Pancreas (tissue), 10 donors: ENCODE measurements around the gene CCDC158. TPM values are rescaled to one million over a fixed set of nuclear protein-coding genes. Genes with fewer than 3 reads are reported as not detected.

Source experiments
- ATAC-seq, 4 donors: fragments of 200-7000 bp; cut with Tn5 transposase; one replicate each; pipeline versions ENCODE4 v1.8.0 to v1.9.1; 2020; ENCODE audit warnings: mild to moderate bottlenecking in 4 of 4, moderate library complexity in 4 of 4
- DNase-seq, 6 donors: peaks; one replicate each; pipeline ENCODE4 v3.0.0-alpha.2; 2020
- FAIRE-seq: peaks from 2 replicates; lab custom pipeline; 2012; peaks lifted over from hg19 to GRCh38; lab: Jason Lieb, UNC
- H3K27ac ChIP-seq, 4 donors: fragments of 200-600 bp; sonication (generic); 1 replicate in 3 of 4; 2 replicates in 1 of 4; pipeline versions ENCODE4 v1.5.0 to v1.8.0; 2020
- H3K27me3 ChIP-seq, 4 donors: fragments of 200-600 bp; one replicate each; pipeline ENCODE4 v1.8.0; 2021
- H3K36me3 ChIP-seq, 3 donors: fragments of 200-600 bp; sonication (generic) in 1 of 3; one replicate each; pipeline versions ENCODE4 v1.5.0 to v1.8.0; 2020 to 2021
- H3K4me1 ChIP-seq, 3 donors: fragments of 200-600 bp; one replicate each; pipeline ENCODE4 v1.8.0; 2021
- H3K4me3 ChIP-seq, 4 donors: fragments of 200-600 bp; sonication (generic) in 2 of 4; one replicate each; pipeline versions ENCODE4 v1.5.0 to v1.8.0; 2020 to 2021
- H3K9me3 ChIP-seq, 4 donors: fragments of 200-600 bp; one replicate each; pipeline ENCODE4 v1.8.0; 2021
- WGBS, 2 donors: extraction: QIAGEN DNeasy Blood & Tissue Kit; methylation state at CpG; one replicate each; pipeline ENCODE4 v1.1.7; 2013; 5-methylcytosine and 5-hydroxymethylcytosine counted together
- intact Hi-C, 3 donors: fragments of 100-400 bp; cut with DNase I; formaldehyde crosslinking; loops; one replicate each; pipeline versions ENCODE4 v1.11.1 to v1.14.2; 2022
- polyA plus RNA-seq, 2 donors: library from polyadenylated mRNA; stranded (reverse); fragments of 200-250 nt; gene quantifications; one replicate each; pipeline ENCODE4 v1.2.3, GENCODE V29; 2013
- total RNA-seq, 6 donors: library from RNA; stranded (reverse); fragmentation: NEBNext Ultra II Directional in 4 of 6; extraction: Animal tissue kit (Norgen Biotek cat#: 25700) in 4 of 6; gene quantifications; one replicate each; pipeline versions ENCODE4 v1.2.1 to v1.2.4, GENCODE V29; 2021 to 2023
- TF ChIP-seq, protein P1 (sequence below), 4 donors: fragments of 200-600 bp; sonication (generic) in 3 of 4; IDR thresholded peaks; one replicate each; pipeline versions ENCODE4 v1.5.0 to v1.8.0; 2021; ENCODE audit warnings: antibody characterized with exemption in 4 of 4
- donor health status: healthy with polysubstance abuse.
- donor health status: DM: no; HTN: no; CAD: no; lungs with moderate emphysema.
- donor health status: DM: no; HTN: no; CAD: no.
- donor health status: control.
- donor health status: control.
- donor health status: Bipolar disorder and iron deficiency.
- donor health status: DM: yes; HTN: yes; CAD: no.
- donor health status: DM: no; HTN: no; CAD: no.
- donor health status: DM: no; HTN: no; CAD: no.
- donor health status: DM: yes; HTN: yes; CAD: no.

CCDC158 gene
- total and polyA plus RNA-seq, 8 donors, result 0.19 to 0.94 (median 0.61) TPM

DNA sequence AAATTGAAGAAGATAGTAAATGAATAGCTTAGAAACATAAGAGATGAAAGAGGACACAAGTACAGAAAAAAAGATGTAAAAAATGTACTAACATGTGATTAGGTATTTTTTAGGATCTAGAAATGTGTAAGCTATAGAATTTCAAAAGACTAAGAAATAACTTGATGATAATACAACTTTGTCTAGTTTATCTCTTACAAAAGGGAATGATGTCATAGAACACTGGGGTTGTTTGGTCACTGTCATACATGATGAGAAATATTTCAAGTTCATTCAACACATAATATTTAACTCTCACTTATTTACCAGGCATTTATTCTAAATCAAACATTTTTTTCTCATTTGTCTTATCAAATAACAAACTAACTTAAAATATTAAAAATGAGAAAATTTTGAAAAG is 95.9 kb downstream of the CCDC158 start:
- Histone ChIP-seq H3K4me3 (no peak overlapping the region), H3K4me1 (no peaks in the 10 kb centered on the region), H3K27ac (no peak overlapping the region), H3K9me3 (no peaks in the 10 kb centered on the region), H3K36me3 (no peaks in the 10 kb centered on the region), H3K27me3 (no peaks in the 10 kb centered on the region)
- intact Hi-C loops, result no loop called here
- ATAC-seq, result no peak
- no peak for DNase-seq
- no peak for FAIRE-seq
- TF ChIP-seq, protein P1, sequence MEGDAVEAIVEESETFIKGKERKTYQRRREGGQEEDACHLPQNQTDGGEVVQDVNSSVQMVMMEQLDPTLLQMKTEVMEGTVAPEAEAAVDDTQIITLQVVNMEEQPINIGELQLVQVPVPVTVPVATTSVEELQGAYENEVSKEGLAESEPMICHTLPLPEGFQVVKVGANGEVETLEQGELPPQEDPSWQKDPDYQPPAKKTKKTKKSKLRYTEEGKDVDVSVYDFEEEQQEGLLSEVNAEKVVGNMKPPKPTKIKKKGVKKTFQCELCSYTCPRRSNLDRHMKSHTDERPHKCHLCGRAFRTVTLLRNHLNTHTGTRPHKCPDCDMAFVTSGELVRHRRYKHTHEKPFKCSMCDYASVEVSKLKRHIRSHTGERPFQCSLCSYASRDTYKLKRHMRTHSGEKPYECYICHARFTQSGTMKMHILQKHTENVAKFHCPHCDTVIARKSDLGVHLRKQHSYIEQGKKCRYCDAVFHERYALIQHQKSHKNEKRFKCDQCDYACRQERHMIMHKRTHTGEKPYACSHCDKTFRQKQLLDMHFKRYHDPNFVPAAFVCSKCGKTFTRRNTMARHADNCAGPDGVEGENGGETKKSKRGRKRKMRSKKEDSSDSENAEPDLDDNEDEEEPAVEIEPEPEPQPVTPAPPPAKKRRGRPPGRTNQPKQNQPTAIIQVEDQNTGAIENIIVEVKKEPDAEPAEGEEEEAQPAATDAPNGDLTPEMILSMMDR (IDR thresholded peaks at IDR 0.05), result no peak

- H3K36me3 ChIP-seq, result no peaks in the 10 kb centered on the region
- no peak for ATAC-seq
- TF ChIP-seq, protein P1 (IDR thresholded peaks at IDR 0.05), result no peak
- no peak for DNase-seq
- no peaks in the 10 kb centered on the region for H3K9me3 ChIP-seq
- no peak overlapping the region for H3K4me3 ChIP-seq
- FAIRE-seq, result no peak
- 83 to 86% methylated on average over 3 of the region's 3 CpGs for WGBS, 2 donors
- H3K4me1 ChIP-seq, result no peaks in the 10 kb centered on the region
- H3K27me3 ChIP-seq, result no peaks in the 10 kb centered on the region
- intact Hi-C loops, result no loop called here
- H3K27ac ChIP-seq, result no peak overlapping the region
Measured at GRCh38 chr4:76322236-76322635, 98.7 kb downstream of the CCDC158 start.

- WGBS, 2 donors, result 85 to 94% methylated on average over 1 of the region's 1 CpG
- no peaks in the 10 kb centered on the region for H3K9me3 ChIP-seq
Measured at GRCh38 chr4:76316131-76316530, 104.8 kb downstream of the CCDC158 start.

GRCh38 chr4:76315267-76315918 is 105.5 kb downstream of the CCDC158 start:
- ATAC-seq (no peak), FAIRE-seq (no peak), DNase-seq (no peak)
- H3K9me3 ChIP-seq, result no peaks in the 10 kb centered on the region
- no peak overlapping the region for H3K27ac ChIP-seq
- H3K4me1 ChIP-seq, result no peaks in the 10 kb centered on the region
- H3K27me3 ChIP-seq, result no peaks in the 10 kb centered on the region
- TF ChIP-seq, protein P1 (IDR thresholded peaks at IDR 0.05), result no peak
- intact Hi-C loops, result no loop called here
- no peak overlapping the region for H3K4me3 ChIP-seq
- 61 to 83% methylated on average over 7 of the region's 7 CpGs for WGBS, 2 donors
- H3K36me3 ChIP-seq, result no peaks in the 10 kb centered on the region

More at GRCh38 chr4:76316131-76316530, 104.8 kb downstream of the CCDC158 start:
- ATAC-seq, result no peak
- Histone ChIP-seq H3K27me3 (no peaks in the 10 kb centered on the region), H3K27ac (no peak overlapping the region), H3K36me3 (no peaks in the 10 kb centered on the region), H3K4me3 (no peak overlapping the region), H3K4me1 (no peaks in the 10 kb centered on the region)
- intact Hi-C loops, result no loop called here
- no peak for DNase-seq
- FAIRE-seq, result no peak
- TF ChIP-seq, protein P1 (IDR thresholded peaks at IDR 0.05), result no peak

DNA sequence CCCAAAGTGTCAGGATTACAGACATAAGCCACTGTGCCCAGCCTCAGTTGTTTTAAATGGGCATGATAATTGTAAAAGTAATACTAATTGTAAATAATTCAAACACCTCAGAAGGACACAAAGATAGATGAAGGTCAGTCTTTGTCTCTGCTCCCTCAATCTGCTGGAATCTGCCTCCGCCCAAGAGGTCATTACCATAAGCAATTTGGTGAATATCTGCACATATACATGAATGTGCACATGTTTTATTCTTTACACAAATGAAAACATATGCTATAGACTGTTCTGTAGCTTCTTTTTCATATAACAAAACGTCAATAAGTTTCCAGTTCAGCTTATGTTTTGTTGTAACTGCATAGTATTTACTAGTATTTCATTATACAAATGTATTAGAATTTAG is 107.4 kb downstream of the CCDC158 start:
- intact Hi-C loops, result no loop called here
- Histone ChIP-seq H3K27ac (no peak overlapping the region), H3K27me3 (no peaks in the 10 kb centered on the region), H3K4me1 (peaks cover 0 to 2% (median 0%) of the 10 kb centered on the region in 3 donors), H3K36me3 (no peaks in the 10 kb centered on the region), H3K4me3 (no peak overlapping the region), H3K9me3 (no peaks in the 10 kb centered on the region)
- FAIRE-seq (no peak), ATAC-seq (no peak), DNase-seq (no peak)
- WGBS, 2 donors, result 79 to 85% methylated on average over 2 of the region's 2 CpGs
- TF ChIP-seq, protein P1 (IDR thresholded peaks at IDR 0.05), result no peak
